ENCODE results near the gene PPFIA2. TPM values are rescaled to one million over a fixed set of nuclear protein-coding genes. Genes with fewer than 3 reads are reported as not detected.

PPFIA2 gene
- total and polyA plus RNA-seq, 10 of the 15 experiments (the other 5 are each of a cell fraction or from before 2014, with no cell fraction given), result 0.06 to 0.39 (median 0.18) TPM; not detected in 6

GRCh38 chr12:81414441-81414840 is 344.7 kb downstream of the PPFIA2 start:
- intact Hi-C loops (cut with micrococcal nuclease; ENCODE audit: unreplicated experiment) (no loop called here), in situ Hi-C loops (cut with MboI) (no loop called here)
- Histone ChIP-seq H3K27me3 (replicated peaks in 1 of 2; ENCODE audit: control insufficient read depth in 2 of 2, insufficient read depth in 2 of 2, low read length in 1 of 2) (no peaks in the 10 kb centered on the region), H3K79me2 (ENCODE audit: control insufficient read depth, insufficient read depth, low read length) (no peaks in the 10 kb centered on the region), H3K27ac (ENCODE audit: control insufficient read depth, insufficient read depth) (no peak overlapping the region), H3K9ac (ENCODE audit: control insufficient read depth, insufficient read depth, low read length) (no peak overlapping the region), H3K9me3 (replicated peaks; ENCODE audit: control insufficient read depth, insufficient read depth, low read length) (no peaks in the 10 kb centered on the region), H4K20me1 (ENCODE audit: control insufficient read depth, insufficient read depth) (no peaks in the 10 kb centered on the region), H2AFZ (ENCODE audit: control insufficient read depth, low read depth, low read length) (no peak overlapping the region), H3K4me1 (ENCODE audit: control insufficient read depth, insufficient read depth, low read length) (no peaks in the 10 kb centered on the region), H3K4me2 (ENCODE audit: control insufficient read depth, insufficient read depth) (no peak overlapping the region), H3K4me3 (no peak overlapping the region), H3K36me3 (ENCODE audit: control insufficient read depth in 2 of 2, insufficient read depth in 2 of 2, low read length in 1 of 2) (no peaks in the 10 kb centered on the region)
- BruUV-seq (replicated peaks), result no TSS peak
- ChIA-PET SMC1A (ENCODE audit: uncharacterized antibody, unreplicated experiment) (no interaction called here), RAD21 (ENCODE audit: unreplicated experiment) (no interaction called here), CTCF (no interaction called here), POLR2A (no interaction called here)
- TF ChIP-seq ZBTB40 (IDR thresholded peaks at IDR 0.05; ENCODE audit: borderline replicate concordance) (no peak), SREBF2 (IDR thresholded peaks at IDR 0.05; ENCODE audit: low read length) (no peak), CEBPB (IDR thresholded peaks at IDR 0.05; ENCODE audit: borderline replicate concordance in 1 of 2, low read depth in 2 of 2, low read length in 2 of 2) (no peak), CHD2 (IDR thresholded peaks at IDR 0.05; ENCODE audit: borderline replicate concordance, low read depth, low read length) (no peak), EZH2 (IDR thresholded peaks at IDR 0.05; ENCODE audit: borderline replicate concordance, control insufficient read depth, low read depth, low read length) (no peak), SRF (IDR thresholded peaks at IDR 0.05; ENCODE audit: low read depth in 2 of 2, low read length in 2 of 2) (no peak), FOXK2 (IDR thresholded peaks at IDR 0.05) (no peak), MTA2 (IDR thresholded peaks at IDR 0.05; ENCODE audit: low read depth) (no peak), ZNF622 (IDR thresholded peaks at IDR 0.05) (no peak), TBL1XR1 (IDR thresholded peaks at IDR 0.05; ENCODE audit: low read depth, low read length) (no peak), HDGF (IDR thresholded peaks at IDR 0.05) (no peak)
- TF ChIP-seq, protein P1, sequence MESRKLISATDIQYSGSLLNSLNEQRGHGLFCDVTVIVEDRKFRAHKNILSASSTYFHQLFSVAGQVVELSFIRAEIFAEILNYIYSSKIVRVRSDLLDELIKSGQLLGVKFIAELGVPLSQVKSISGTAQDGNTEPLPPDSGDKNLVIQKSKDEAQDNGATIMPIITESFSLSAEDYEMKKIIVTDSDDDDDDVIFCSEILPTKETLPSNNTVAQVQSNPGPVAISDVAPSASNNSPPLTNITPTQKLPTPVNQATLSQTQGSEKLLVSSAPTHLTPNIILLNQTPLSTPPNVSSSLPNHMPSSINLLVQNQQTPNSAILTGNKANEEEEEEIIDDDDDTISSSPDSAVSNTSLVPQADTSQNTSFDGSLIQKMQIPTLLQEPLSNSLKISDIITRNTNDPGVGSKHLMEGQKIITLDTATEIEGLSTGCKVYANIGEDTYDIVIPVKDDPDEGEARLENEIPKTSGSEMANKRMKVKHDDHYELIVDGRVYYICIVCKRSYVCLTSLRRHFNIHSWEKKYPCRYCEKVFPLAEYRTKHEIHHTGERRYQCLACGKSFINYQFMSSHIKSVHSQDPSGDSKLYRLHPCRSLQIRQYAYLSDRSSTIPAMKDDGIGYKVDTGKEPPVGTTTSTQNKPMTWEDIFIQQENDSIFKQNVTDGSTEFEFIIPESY (IDR thresholded peaks at IDR 0.05), result no peak
- TF ChIP-seq, protein P2, sequence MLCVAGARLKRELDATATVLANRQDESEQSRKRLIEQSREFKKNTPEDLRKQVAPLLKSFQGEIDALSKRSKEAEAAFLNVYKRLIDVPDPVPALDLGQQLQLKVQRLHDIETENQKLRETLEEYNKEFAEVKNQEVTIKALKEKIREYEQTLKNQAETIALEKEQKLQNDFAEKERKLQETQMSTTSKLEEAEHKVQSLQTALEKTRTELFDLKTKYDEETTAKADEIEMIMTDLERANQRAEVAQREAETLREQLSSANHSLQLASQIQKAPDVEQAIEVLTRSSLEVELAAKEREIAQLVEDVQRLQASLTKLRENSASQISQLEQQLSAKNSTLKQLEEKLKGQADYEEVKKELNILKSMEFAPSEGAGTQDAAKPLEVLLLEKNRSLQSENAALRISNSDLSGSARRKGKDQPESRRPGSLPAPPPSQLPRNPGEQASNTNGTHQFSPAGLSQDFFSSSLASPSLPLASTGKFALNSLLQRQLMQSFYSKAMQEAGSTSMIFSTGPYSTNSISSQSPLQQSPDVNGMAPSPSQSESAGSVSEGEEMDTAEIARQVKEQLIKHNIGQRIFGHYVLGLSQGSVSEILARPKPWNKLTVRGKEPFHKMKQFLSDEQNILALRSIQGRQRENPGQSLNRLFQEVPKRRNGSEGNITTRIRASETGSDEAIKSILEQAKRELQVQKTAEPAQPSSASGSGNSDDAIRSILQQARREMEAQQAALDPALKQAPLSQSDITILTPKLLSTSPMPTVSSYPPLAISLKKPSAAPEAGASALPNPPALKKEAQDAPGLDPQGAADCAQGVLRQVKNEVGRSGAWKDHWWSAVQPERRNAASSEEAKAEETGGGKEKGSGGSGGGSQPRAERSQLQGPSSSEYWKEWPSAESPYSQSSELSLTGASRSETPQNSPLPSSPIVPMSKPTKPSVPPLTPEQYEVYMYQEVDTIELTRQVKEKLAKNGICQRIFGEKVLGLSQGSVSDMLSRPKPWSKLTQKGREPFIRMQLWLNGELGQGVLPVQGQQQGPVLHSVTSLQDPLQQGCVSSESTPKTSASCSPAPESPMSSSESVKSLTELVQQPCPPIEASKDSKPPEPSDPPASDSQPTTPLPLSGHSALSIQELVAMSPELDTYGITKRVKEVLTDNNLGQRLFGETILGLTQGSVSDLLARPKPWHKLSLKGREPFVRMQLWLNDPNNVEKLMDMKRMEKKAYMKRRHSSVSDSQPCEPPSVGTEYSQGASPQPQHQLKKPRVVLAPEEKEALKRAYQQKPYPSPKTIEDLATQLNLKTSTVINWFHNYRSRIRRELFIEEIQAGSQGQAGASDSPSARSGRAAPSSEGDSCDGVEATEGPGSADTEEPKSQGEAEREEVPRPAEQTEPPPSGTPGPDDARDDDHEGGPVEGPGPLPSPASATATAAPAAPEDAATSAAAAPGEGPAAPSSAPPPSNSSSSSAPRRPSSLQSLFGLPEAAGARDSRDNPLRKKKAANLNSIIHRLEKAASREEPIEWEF (IDR thresholded peaks at IDR 0.05; ENCODE audit: insufficient replicate concordance, low read depth, low read length), result no peak
- ATAC-seq (no peak), DNase-seq (ENCODE audit: low read depth, low spot score) (no peak), FAIRE-seq (no peak)

Data from GM12878 (cell line).